Adrenal gland (tissue), 5 donors: Measurements from ENCODE around the gene UNC45A.

Source experiments
- POLR2A ChIP-seq, 2 donors: fragments of 450-650 bp; IDR thresholded peaks; one replicate each; pipeline ENCODE4 v1.6.1; 2017; ENCODE audit warnings: antibody characterized with exemption in 2 of 2, mild to moderate bottlenecking in 2 of 2, moderate library complexity in 1 of 2
- TF ChIP-seq, protein P1 (sequence below), 6 experiments: fragments of 450-650 bp in 4 of 6; fragments of 200-600 bp in 2 of 6; sonication (generic) in 1 of 6; IDR thresholded peaks; 1 replicate in 5 of 6; 2 replicates in 1 of 6; pipeline versions ENCODE4 v1.5.1 to v1.8.0; 2016 to 2021; ENCODE audit warnings: antibody characterized with exemption in 6 of 6, mild to moderate bottlenecking in 2 of 6, moderate library complexity in 1 of 6
- donor health status: DM: no; HTN: no; CAD: no.

DNA sequence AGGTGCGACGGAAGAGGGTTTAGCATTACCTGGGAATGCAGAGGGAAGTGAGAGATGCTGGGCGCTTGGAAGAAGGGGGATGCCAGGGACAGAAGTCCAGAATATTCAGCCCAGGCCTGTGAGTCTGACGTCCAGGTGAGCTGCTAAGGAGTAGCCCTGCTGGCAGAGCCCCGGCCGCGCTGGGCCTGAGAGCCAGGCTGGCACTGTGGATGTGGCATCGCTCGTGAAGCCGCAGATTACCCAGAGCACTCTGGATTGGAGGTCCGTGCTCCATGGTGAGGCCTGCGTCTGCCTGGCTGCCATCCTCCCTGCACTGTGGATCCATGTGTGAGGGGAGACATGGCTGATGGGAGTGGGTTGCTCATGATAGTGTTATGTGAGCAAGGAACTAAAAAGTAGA is 17.5 kb upstream of the UNC45A start:
- TF ChIP-seq, protein P1, sequence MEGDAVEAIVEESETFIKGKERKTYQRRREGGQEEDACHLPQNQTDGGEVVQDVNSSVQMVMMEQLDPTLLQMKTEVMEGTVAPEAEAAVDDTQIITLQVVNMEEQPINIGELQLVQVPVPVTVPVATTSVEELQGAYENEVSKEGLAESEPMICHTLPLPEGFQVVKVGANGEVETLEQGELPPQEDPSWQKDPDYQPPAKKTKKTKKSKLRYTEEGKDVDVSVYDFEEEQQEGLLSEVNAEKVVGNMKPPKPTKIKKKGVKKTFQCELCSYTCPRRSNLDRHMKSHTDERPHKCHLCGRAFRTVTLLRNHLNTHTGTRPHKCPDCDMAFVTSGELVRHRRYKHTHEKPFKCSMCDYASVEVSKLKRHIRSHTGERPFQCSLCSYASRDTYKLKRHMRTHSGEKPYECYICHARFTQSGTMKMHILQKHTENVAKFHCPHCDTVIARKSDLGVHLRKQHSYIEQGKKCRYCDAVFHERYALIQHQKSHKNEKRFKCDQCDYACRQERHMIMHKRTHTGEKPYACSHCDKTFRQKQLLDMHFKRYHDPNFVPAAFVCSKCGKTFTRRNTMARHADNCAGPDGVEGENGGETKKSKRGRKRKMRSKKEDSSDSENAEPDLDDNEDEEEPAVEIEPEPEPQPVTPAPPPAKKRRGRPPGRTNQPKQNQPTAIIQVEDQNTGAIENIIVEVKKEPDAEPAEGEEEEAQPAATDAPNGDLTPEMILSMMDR (IDR thresholded peaks at IDR 0.05), result no peak
- TF ChIP-seq POLR2A (IDR thresholded peaks at IDR 0.05), result no peak
